Astrocyte (in vitro differentiated cells and primary cell): Measurements from ENCODE around the gene MRNIP. TPM values are rescaled to one million over a fixed set of nuclear protein-coding genes. Genes with fewer than 3 reads are reported as not detected.

Source experiments
- DNase-seq: peaks from one replicate; pipeline ENCODE4 v3.0.0-alpha.2; 2010; ENCODE audit warnings: low read depth
- FAIRE-seq: peaks from 2 replicates; lab custom pipeline; 2011; peaks lifted over from hg19 to GRCh38; lab: Jason Lieb, UNC
- H2AFZ ChIP-seq: 2 replicates; pipeline ENCODE4 v1.6.0; 2012; ENCODE audit warnings: low read depth, low read length, inconsistent platforms
- H3K27ac ChIP-seq: 2 replicates; pipeline ENCODE4 v1.5.1; 2011; ENCODE audit warnings: low read depth, low read length, inconsistent platforms
- H3K27me3 ChIP-seq: 2 replicates; pipeline ENCODE4 v1.6.0; 2011; ENCODE audit warnings: low read length, inconsistent platforms; ENCODE audit not compliant: insufficient read depth
- H3K36me3 ChIP-seq: 2 replicates; pipeline ENCODE4 v1.5.1; 2011; ENCODE audit warnings: low read length, inconsistent platforms; ENCODE audit not compliant: insufficient read depth
- H3K4me1 ChIP-seq: 2 replicates; pipeline ENCODE4 v1.5.1; 2011; ENCODE audit warnings: low read length, inconsistent platforms; ENCODE audit not compliant: insufficient read depth
- H3K4me2 ChIP-seq: 2 replicates; pipeline ENCODE4 v1.6.0; 2012; ENCODE audit warnings: low read length, inconsistent platforms
- H3K4me3 ChIP-seq: 2 replicates; pipeline ENCODE4 v1.5.1; 2011; ENCODE audit warnings: low read depth, mild to moderate bottlenecking, low read length, inconsistent platforms; ENCODE audit not compliant: insufficient read depth
- H3K79me2 ChIP-seq: 2 replicates; pipeline ENCODE4 v1.6.0; 2012; ENCODE audit warnings: mild to moderate bottlenecking, low read length, inconsistent platforms; ENCODE audit not compliant: insufficient read depth
- H3K9ac ChIP-seq: 2 replicates; pipeline ENCODE4 v1.6.0; 2012; ENCODE audit warnings: mild to moderate bottlenecking, low read length, inconsistent platforms
- H3K9me3 ChIP-seq: 2 replicates; pipeline ENCODE4 v1.5.1; 2012; ENCODE audit warnings: low read depth, mild to moderate bottlenecking, low read length, inconsistent platforms; ENCODE audit not compliant: insufficient read depth
- H4K20me1 ChIP-seq: 2 replicates; pipeline ENCODE4 v1.6.0; 2012; ENCODE audit warnings: low read length, inconsistent platforms; ENCODE audit not compliant: insufficient read depth
- H3K27ac Mint-ChIP-seq: one replicate; pipeline ENCODE4 v1.8.0; 2021; ENCODE audit warnings: mild to moderate bottlenecking, mixed read lengths; ENCODE audit not compliant: unreplicated experiment
- H3K27me3 Mint-ChIP-seq: one replicate; pipeline ENCODE4 v1.8.0; 2021; ENCODE audit warnings: low read depth, mixed read lengths; ENCODE audit not compliant: unreplicated experiment
- H3K36me3 Mint-ChIP-seq: one replicate; pipeline ENCODE4 v1.8.0; 2021; ENCODE audit warnings: low read depth, mixed read lengths; ENCODE audit not compliant: unreplicated experiment
- H3K4me1 Mint-ChIP-seq: one replicate; pipeline ENCODE4 v1.8.0; 2021; ENCODE audit warnings: low read depth, mixed read lengths; ENCODE audit not compliant: unreplicated experiment
- H3K4me3 Mint-ChIP-seq: one replicate; pipeline ENCODE4 v1.8.0; 2021; ENCODE audit warnings: mild to moderate bottlenecking, moderate library complexity, mixed read lengths; ENCODE audit not compliant: unreplicated experiment
- H3K9me3 Mint-ChIP-seq: one replicate; pipeline ENCODE4 v1.8.0; 2021; ENCODE audit warnings: mild to moderate bottlenecking, mixed read lengths; ENCODE audit not compliant: unreplicated experiment
- EZH2 ChIP-seq: IDR thresholded peaks from 2 replicates; pipeline ENCODE4 v1.6.1; 2012; ENCODE audit warnings: mild to moderate bottlenecking, low read length, inconsistent platforms; ENCODE audit not compliant: insufficient read depth
- total RNA-seq: library from RNA; stranded (reverse); gene quantifications from 2 replicates; pipeline ENCODE4 v1.2.1, GENCODE V29; 2021
- TF ChIP-seq, protein P1 (sequence below): IDR thresholded peaks from 2 replicates; pipeline ENCODE4 v1.5.1; 2011; ENCODE audit warnings: low read depth, mild to moderate bottlenecking, inconsistent platforms, low read length, moderate library complexity; ENCODE audit not compliant: insufficient read depth

Gene MRNIP
- total RNA-seq, 1 donor from 2014 or later: 20.7 TPM

DNA sequence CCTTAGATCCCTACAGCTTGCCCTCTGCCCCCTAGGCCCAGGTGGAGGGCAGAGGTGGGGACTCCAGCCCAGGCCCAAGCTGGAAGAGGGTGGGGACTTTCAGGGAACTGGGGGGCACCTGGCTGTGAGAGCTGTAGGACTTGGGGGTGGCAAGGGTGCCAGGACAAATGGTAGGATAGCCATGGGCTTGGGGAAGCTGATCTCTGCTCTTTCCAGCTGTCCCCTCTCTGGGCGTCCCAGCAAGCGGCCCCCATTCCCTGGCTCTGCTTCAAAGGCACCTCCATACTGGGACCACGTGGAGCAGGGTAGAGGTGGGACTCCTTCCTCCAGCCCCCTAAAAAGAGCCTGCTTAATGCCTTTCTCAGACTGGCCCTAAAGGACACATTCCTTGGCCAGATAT is 64.4 kb downstream of the MRNIP start:
- H3K9ac ChIP-seq: no peak overlapping the region
- H2AFZ ChIP-seq: no peak overlapping the region
- H3K36me3 ChIP-seq: no peaks in the 10 kb centered on the region
- peak overlapping the region; percentile 27 for H3K4me2 ChIP-seq
- TF ChIP-seq EZH2: no peak
- TF ChIP-seq, protein P1, sequence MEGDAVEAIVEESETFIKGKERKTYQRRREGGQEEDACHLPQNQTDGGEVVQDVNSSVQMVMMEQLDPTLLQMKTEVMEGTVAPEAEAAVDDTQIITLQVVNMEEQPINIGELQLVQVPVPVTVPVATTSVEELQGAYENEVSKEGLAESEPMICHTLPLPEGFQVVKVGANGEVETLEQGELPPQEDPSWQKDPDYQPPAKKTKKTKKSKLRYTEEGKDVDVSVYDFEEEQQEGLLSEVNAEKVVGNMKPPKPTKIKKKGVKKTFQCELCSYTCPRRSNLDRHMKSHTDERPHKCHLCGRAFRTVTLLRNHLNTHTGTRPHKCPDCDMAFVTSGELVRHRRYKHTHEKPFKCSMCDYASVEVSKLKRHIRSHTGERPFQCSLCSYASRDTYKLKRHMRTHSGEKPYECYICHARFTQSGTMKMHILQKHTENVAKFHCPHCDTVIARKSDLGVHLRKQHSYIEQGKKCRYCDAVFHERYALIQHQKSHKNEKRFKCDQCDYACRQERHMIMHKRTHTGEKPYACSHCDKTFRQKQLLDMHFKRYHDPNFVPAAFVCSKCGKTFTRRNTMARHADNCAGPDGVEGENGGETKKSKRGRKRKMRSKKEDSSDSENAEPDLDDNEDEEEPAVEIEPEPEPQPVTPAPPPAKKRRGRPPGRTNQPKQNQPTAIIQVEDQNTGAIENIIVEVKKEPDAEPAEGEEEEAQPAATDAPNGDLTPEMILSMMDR: no peak
- H3K27ac ChIP-seq: no peak overlapping the region
- Mint-ChIP-seq H3K27me3 (no peaks in the 10 kb centered on the region), H3K4me1 (peaks cover 5% of the 10 kb centered on the region), H3K4me3 (peak overlapping the region; percentile 8), H3K27ac (no peak overlapping the region), H3K9me3 (no peaks in the 10 kb centered on the region), H3K36me3 (peaks cover 5% of the 10 kb centered on the region)
- peaks cover 15% of the 10 kb centered on the region for H3K4me1 ChIP-seq
- no peaks in the 10 kb centered on the region for H3K9me3 ChIP-seq
- H3K79me2 ChIP-seq: no peaks in the 10 kb centered on the region
- peaks cover 15% of the 10 kb centered on the region for H4K20me1 ChIP-seq
- FAIRE-seq: no peak
- no peak overlapping the region for H3K4me3 ChIP-seq
- no peak for DNase-seq
- no peaks in the 10 kb centered on the region for H3K27me3 ChIP-seq

DNA sequence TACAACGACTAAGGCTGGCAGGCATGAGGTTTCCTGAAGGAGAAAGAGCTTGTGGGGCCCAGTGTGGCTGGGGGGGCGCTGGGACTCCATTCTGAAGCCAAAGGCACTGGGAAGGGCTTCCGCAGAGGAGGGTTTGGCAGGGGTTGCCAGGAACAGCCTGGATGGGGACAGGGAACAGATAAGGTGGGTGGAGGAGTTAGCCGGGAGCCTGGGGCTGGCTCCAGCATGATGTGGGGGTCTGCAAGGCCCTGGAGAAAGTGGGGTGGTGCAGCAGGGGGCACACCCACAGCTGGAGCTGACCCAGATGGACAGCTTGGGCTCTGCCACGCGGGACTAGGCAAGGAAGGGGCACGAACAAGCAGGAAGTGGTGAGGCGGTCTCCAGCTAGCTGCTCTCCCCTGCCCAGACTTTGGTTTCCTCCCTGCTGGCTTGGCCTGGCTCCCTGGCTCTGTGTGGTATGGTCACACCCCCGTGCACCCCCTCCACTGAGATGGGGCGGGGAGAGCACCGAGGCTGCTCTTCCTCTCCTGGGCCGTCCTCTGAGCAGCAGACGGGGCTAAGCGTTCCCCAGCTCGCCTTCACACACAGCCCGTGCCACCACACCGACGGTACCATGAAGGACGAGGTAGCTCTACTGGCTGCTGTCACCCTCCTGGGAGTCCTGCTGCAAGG is 65.0 kb downstream of the MRNIP start, which contains the start of gene LTC4S:
Gene LTC4S, plus strand, starts transcription at position 519 of the 672 bp plus-strand sequence. Its CDS starts 95 bp downstream, at position 614.
- Histone ChIP-seq H2AFZ (peak within 1 kb of the TSS; percentile 65), H3K36me3 (no peaks in the 10 kb centered on the region), H3K27ac (no peak within 1 kb of the TSS), H4K20me1 (peaks cover 12% of the 10 kb centered on the region), H3K4me1 (peaks cover 15% of the 10 kb centered on the region), H3K9ac (no peak within 1 kb of the TSS), H3K4me3 (no peak within 1 kb of the TSS), H3K79me2 (no peaks in the 10 kb centered on the region), H3K27me3 (no peaks in the 10 kb centered on the region), H3K4me2 (peak within 1 kb of the TSS; percentile 88), H3K9me3 (no peaks in the 10 kb centered on the region)
- Mint-ChIP-seq H3K27me3 (no peaks in the 10 kb centered on the region), H3K27ac (no peak within 1 kb of the TSS), H3K36me3 (peaks cover 3% of the 10 kb centered on the region), H3K4me3 (peak within 1 kb of the TSS; percentile 54), H3K4me1 (peaks cover 5% of the 10 kb centered on the region), H3K9me3 (no peaks in the 10 kb centered on the region)
- TF ChIP-seq EZH2: no peak
- TF ChIP-seq, protein P1: no peak
- FAIRE-seq (no peak), DNase-seq (peak; percentile 60)
